ENCODE measurements around the gene VCL. TPM values are rescaled to one million over a fixed set of nuclear protein-coding genes. Genes with fewer than 3 reads are reported as not detected.

VCL gene
- total RNA-seq, 1 donor, result 513 TPM

GRCh38 chr10:74021248-74022055, 23.5 kb downstream of the VCL start:
- DNase-seq (ENCODE audit: low read depth), result peak; percentile 96
- TF ChIP-seq, protein P1, sequence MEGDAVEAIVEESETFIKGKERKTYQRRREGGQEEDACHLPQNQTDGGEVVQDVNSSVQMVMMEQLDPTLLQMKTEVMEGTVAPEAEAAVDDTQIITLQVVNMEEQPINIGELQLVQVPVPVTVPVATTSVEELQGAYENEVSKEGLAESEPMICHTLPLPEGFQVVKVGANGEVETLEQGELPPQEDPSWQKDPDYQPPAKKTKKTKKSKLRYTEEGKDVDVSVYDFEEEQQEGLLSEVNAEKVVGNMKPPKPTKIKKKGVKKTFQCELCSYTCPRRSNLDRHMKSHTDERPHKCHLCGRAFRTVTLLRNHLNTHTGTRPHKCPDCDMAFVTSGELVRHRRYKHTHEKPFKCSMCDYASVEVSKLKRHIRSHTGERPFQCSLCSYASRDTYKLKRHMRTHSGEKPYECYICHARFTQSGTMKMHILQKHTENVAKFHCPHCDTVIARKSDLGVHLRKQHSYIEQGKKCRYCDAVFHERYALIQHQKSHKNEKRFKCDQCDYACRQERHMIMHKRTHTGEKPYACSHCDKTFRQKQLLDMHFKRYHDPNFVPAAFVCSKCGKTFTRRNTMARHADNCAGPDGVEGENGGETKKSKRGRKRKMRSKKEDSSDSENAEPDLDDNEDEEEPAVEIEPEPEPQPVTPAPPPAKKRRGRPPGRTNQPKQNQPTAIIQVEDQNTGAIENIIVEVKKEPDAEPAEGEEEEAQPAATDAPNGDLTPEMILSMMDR (IDR thresholded peaks at IDR 0.05; ENCODE audit: insufficient read depth, low read depth, low read length), result no peak
- peak overlapping the region; percentile 40 for H3K4me3 ChIP-seq (ENCODE audit: low read depth, low read length)

GRCh38 chr10:74022926-74023629, 25.2 kb downstream of the VCL start:
- DNase-seq (ENCODE audit: low read depth), result no peak
- TF ChIP-seq, protein P1 (IDR thresholded peaks at IDR 0.05; ENCODE audit: insufficient read depth, low read depth, low read length), result no peak
- H3K4me3 ChIP-seq (ENCODE audit: low read depth, low read length), result no peak overlapping the region

GRCh38 chr10:74024600-74024999, 26.7 kb downstream of the VCL start:
- H3K4me3 ChIP-seq (ENCODE audit: low read depth, low read length), result no peak overlapping the region
- DNase-seq (ENCODE audit: low read depth), result no peak
- TF ChIP-seq, protein P1 (IDR thresholded peaks at IDR 0.05; ENCODE audit: insufficient read depth, low read depth, low read length), result no peak

GRCh38 chr10:74025380-74025978, 27.6 kb downstream of the VCL start:
- H3K4me3 ChIP-seq (ENCODE audit: low read depth, low read length), result no peak overlapping the region
- no peak for DNase-seq (ENCODE audit: low read depth)
- TF ChIP-seq, protein P1 (IDR thresholded peaks at IDR 0.05; ENCODE audit: insufficient read depth, low read depth, low read length), result no peak

DNA sequence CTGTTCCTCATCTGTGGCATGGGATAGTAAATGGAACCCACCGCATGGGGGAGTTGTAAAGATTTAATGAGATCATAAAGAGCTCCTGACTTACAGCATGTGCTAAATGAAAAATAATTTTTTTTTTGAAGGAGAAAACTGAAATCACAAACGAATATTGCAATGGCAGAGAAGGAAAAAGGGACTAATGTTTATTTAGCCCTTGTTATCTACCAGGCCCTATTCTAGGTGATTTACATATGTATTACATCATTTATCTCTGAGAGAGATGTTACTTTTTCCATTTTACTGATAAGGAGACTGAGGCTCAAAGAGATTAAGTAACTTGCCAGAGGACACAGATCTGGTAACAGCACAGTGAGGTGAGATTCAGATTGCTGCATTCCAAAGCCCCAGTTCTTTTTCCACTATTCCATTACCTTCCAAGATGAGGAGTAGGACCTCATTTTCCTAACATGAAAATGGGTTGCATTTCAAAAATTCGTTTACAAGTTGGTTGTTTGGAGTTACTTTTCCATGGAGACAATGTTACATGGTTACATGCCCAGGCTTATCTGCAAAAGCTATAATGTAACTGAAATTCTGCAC, 28.6 kb downstream of the VCL start:
- TF ChIP-seq, protein P1 (IDR thresholded peaks at IDR 0.05; ENCODE audit: insufficient read depth, low read depth, low read length), result no peak
- no peak for DNase-seq (ENCODE audit: low read depth)
- no peak overlapping the region for H3K4me3 ChIP-seq (ENCODE audit: low read depth, low read length)

DNA sequence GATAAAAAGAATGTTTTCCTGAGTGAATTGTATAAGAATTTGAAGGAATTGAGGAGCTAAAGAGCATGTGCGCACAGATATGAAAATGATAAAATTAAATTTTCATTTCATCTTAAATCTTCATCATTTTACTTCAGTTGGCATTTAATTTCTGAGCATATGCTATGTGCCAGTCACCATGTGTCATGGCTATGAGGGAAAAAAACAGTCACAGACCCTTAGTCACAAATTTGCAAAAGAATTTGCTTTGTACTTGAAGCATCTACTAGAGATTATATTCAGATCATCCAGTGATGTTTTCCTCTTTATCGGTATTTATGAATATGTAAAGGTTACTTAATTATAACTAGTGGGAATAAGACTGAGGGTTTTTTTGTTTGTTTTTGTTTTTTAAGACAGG, 29.8 kb downstream of the VCL start:
- H3K4me3 ChIP-seq (ENCODE audit: low read depth, low read length), result no peak overlapping the region
- no peak for DNase-seq (ENCODE audit: low read depth)
- TF ChIP-seq, protein P1 (IDR thresholded peaks at IDR 0.05; ENCODE audit: insufficient read depth, low read depth, low read length), result no peak
